Hematopoietic multipotent progenitor cell (in vitro differentiated cells): Measurements from ENCODE around the gene LEKR1. TPM values are rescaled to one million over a fixed set of nuclear protein-coding genes. Genes with fewer than 3 reads are reported as not detected.

Experiments used
- DNase-seq, 3 donors: peaks; one replicate each; pipeline ENCODE4 v3.0.0-alpha.2; 2011 to 2015; ENCODE audit warnings: low read depth in 2 of 3, low spot score in 2 of 3
- total RNA-seq: library from RNA; depleted of rRNA; stranded (reverse); fragments of >200 nt; gene quantifications from one replicate; pipeline ENCODE4 v1.2.3, GENCODE V29; 2012

Gene LEKR1
- total RNA-seq, 1 donor = 1.1 TPM

- no peak for DNase-seq
These were observed 248.3 kb downstream of the LEKR1 start for GRCh38 chr3:157074490-157074889.

- no peak for DNase-seq
These were observed 248.8 kb downstream of the LEKR1 start for GRCh38 chr3:157074981-157075380.

GRCh38 chr3:157075693-157076420 is 249.7 kb downstream of the LEKR1 start:
- DNase-seq = no peak

- no peak for DNase-seq
These were observed 251.4 kb downstream of the LEKR1 start for GRCh38 chr3:157077565-157077991.

- no peak for DNase-seq
These were observed 252.1 kb downstream of the LEKR1 start for GRCh38 chr3:157078131-157078810.

- no peak for DNase-seq
These were observed 252.6 kb downstream of the LEKR1 start for GRCh38 chr3:157078811-157079185.

GRCh38 chr3:157079676-157080369 is 253.7 kb downstream of the LEKR1 start:
- DNase-seq = no peak

GRCh38 chr3:157081626-157082210 is 255.6 kb downstream of the LEKR1 start:
- peak; percentile 58 to 86 (median 79) for DNase-seq

GRCh38 chr3:157082305-157082982 is 256.3 kb downstream of the LEKR1 start:
- DNase-seq = no peak

- DNase-seq = no peak
These were observed 257.7 kb downstream of the LEKR1 start for GRCh38 chr3:157083824-157084223.

- no peak for DNase-seq
These were observed 260.1 kb downstream of the LEKR1 start for GRCh38 chr3:157086060-157086750.

GRCh38 chr3:157086775-157087174 is 260.6 kb downstream of the LEKR1 start:
- DNase-seq = no peak

GRCh38 chr3:157087373-157087772 is 261.2 kb downstream of the LEKR1 start:
- no peak for DNase-seq

GRCh38 chr3:157087780-157088600 is 261.8 kb downstream of the LEKR1 start:
- no peak for DNase-seq

GRCh38 chr3:157088601-157089454 is 262.7 kb downstream of the LEKR1 start:
- DNase-seq = peak; percentile 91 to 94 (median 91)

GRCh38 chr3:157089455-157090221 is 263.5 kb downstream of the LEKR1 start:
- DNase-seq = peak in 2 of 3 donors; percentile 50 to 59

GRCh38 chr3:157091083-157091833 is 265.1 kb downstream of the LEKR1 start:
- peak in 1 of 3 donors; percentile 43 for DNase-seq
